NCI-H748 (cell line): Measurements from ENCODE around the gene SLC10A2.

Experiments used
- DNase-seq: peaks from one replicate; lab custom pipeline; 2025; ENCODE audit not compliant: unreplicated experiment; lab: John Stamatoyannopoulos, UW

The SLC10A2 gene

GRCh38 chr13:103055166-103055565 lies 11.1 kb downstream of the SLC10A2 start:
- DNase-seq, result no peak

DNA sequence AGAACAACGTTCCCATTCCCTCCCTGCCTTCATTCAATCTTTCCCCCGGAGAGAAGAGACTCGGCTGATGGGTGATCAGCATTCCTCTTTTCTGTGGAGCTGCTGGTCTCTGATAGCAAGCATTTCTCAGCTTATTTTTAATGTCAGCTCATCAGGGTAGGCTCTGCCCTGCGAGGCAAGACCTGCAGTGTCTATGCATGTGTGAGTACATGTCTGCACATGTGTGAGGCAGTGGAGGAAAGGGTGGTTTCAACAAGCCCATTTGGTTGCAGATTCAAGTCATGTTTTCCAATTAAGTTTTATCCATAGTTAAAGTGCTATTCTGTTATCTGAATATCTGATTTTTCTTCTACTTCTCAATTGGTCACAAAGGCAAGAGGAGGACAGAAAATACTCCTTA lies 19.5 kb downstream of the SLC10A2 start:
- no peak for DNase-seq

GRCh38 chr13:103044056-103044455 lies 22.2 kb downstream of the SLC10A2 start:
- DNase-seq, result no peak

DNA sequence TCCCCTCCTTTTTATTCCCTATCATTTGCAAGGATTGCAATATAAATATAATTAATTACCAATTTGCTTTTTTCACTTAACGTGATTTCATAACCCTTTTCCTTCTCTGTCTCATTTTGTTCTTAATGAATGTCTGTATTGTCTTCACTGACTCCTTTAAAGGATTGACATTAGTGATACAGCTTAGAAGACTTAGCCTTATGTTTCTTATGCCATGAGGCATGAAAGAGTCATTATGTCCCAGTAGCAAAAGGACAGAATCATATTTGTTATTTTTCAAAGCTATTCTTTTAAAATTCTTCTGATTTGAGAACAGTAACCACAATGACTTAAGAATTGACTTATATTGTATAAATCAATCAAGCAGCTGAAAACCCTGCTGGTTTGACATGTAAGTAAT lies 26.2 kb downstream of the SLC10A2 start:
- DNase-seq, result no peak

DNA sequence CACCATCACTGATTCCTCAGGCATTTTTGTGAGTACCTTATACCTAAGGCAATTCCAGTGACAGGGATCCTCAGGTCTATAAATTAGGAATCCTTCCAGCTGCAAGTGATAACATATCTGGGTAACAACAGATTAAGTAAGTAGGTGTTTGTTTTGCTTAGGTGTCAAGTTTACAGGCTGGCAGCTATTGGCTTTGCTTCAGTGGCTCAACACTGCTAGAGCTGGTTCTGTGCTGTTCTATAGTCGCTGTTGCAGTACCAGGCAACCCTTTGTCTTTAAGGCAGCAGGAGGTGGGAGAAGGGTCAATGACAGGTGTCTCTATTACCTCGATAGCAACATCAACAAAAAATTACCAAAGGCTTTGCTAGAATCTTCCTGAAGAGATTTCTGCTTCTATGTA lies 27.0 kb downstream of the SLC10A2 start:
- DNase-seq, result no peak

GRCh38 chr13:103036268-103036667 lies 29.9 kb downstream of the SLC10A2 start:
- no peak for DNase-seq

DNA sequence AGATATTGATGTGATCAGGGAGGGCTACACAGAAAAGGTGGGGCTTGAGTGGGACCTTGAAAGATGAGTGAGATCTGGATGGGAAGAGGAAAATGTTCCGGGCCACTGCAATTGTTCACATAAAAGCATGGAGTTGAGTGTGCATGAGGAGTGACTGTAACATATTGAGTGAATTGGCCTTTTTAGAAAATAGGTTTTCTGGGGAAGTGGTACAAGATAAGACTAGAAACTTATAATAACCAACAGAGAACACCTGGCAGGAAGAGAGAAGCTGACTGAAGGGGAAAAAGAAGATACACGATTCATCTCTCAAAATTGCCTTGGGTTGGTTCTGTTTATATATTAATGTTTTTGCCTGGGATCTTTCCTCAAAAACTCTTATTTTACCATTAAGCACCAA lies 32.2 kb downstream of the SLC10A2 start:
- no peak for DNase-seq

- DNase-seq, result no peak
Observed at GRCh38 chr13:103031332-103031873, 34.8 kb downstream of the SLC10A2 start.

GRCh38 chr13:103030776-103031175 lies 35.4 kb downstream of the SLC10A2 start:
- DNase-seq, result no peak

DNA sequence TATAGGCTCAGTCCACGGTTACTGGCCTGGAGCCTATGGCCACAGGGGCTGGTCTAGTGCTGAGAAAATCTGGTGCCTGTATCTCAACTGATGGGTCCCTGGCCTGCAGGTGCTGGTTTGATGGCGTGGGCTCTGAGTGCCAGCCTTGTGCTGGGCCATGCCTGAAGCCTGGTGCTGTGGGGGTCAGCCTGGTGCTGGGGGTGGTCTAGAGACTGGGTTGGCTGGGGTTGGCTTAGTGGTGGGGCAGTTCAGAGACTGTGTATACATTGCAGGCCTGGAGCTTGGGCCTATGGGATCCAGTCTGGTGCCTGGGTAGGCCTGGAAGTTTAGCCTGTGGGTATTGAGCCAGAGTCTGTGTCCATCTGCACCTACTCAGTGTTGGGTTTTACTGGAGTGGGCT lies 36.4 kb downstream of the SLC10A2 start:
- DNase-seq, result no peak

DNA sequence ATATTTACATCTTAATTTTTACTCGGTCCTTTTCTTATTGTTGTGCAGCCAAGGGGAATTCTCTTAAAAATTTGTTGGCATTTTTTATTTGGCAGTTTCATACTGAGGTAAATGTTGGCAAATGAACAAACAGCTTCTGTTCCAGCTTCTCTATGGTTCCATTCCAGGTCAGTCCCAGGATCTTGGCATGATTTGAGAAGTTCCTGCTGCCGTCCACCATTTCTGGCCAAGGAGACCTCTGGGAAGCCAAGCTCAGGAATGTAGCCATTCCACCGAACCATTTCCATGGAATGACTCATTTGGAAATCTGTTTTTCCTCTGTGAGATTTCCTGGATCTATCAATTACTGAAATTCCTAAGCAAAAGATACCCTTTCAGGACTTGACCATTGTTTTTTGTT lies 43.9 kb downstream of the SLC10A2 start:
- DNase-seq, result no peak

GRCh38 chr13:103018556-103018955 lies 47.7 kb downstream of the SLC10A2 start:
- no peak for DNase-seq

- no peak for DNase-seq
Observed at GRCh38 chr13:103012646-103013045, 53.6 kb downstream of the SLC10A2 start.

DNA sequence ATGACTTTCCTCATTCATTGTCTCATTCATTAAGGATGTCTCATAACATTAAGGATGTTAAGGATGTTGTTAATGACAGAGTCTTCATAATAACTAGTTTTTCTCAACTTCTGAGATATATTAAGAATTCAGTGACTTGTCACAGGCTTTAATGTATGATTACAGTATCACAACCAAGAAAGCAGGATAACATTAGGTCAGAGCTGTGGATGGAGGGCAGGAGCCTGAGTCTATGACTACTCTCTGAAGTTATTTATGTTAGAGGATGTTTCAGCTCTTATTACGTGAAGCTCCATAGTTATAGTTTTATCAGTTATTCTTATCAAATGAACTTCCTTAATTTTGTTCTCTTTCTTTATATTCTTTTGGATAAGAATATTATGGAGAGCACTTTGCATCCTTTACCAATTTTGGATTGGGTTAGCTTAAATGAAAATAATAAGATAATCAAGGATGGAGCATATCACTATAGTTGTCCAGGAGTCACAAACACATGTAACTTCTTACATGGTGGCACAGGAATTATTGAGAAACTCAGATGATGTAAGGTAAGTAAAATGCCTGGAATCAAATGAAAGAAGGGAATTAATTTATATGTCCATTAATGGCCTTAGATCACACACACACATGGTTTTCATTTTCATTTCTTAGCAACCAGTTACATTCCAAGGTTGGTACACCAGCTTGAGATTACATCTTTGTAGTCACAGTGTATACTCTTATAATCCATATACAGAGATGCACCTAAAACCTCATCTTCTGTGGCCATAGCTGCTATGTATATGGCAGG lies 57.0 kb downstream of the SLC10A2 start:
- DNase-seq, result no peak

DNA sequence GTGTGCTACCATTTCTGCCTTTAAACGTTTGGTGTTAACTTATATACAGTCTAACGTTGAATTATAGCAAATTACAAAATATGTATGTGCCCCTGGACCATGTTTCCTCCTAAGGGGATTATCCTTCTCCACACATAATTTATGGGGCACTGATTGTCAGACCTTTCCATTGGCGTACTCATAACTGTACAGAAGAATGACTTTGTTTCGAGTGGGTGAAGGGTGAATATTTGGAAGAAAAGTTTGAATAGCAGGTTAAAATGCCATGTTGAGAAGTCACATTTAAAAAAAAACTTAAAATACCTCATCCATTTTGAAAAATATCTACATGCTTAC lies 58.8 kb downstream of the SLC10A2 start:
- DNase-seq, result no peak

DNA sequence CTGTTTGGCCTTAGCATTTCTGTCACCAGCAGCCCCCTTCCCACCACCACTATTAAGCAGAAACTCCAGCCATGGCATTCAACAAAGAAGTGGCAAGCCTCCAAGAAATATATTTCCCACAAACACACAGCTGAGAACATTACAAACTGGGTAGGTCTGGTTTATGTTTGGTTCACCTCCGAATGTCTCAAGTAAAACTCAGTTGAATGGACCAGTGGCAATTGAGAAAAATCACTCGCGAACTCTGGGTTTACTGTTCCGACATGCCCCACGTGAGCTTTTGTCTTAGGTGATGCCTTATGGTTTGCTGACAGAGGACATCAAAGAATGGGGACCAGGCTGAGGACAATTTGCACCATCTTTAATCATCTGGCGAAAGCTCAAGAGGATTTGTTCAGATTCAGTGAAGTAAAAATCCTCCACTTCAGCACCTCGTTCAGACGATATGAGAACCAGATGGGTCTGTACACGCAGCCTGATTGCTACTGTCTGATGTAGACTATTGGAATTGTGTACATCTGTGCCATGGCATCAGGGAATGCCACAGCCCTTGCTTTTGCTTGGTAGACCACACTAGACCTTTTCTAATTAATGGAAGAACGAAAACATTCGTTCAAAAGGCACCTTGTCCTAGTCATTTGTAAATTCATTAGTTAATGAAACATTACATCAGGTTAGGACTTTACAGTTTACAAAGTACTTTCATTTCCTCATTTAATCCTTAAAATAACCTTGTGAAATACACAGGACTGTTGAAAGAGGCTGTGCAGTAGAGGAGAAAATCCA lies 59.4 kb downstream of the SLC10A2 start:
- DNase-seq, result no peak

DNA sequence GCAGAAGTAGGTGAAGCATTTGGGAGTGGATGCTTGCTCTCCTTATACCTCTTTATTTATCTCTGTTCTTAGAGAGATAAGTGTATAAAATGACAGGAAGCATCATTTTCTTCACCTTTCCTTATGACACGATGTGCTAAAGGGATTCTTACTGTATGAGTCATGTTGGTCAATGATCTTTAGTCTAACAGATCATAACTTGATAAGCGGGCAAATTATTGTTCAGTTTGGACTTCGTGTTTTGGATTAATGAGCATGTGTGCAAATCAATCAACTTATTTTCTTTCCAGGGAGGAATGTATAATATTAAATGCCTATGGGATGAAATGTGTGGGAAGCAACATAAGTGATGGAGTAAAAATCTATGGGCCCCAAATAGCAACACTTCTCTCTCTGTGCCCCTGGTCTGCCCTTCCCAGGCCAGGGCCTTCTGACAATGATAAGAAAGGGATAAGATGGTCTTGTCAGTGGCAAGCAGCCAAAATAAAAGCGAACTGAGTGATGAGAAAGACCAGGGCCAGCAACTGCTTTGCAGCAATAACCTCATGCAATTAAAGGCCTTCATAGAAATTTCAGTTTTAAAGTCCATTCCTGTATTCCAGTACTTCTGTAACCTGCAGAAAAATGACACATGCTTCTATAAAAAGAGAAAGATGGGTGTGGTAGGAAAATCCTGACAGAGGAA lies 61.4 kb downstream of the SLC10A2 start:
- no peak for DNase-seq

- DNase-seq, result no peak
Observed at GRCh38 chr13:103003631-103004030, 62.6 kb downstream of the SLC10A2 start.

DNA sequence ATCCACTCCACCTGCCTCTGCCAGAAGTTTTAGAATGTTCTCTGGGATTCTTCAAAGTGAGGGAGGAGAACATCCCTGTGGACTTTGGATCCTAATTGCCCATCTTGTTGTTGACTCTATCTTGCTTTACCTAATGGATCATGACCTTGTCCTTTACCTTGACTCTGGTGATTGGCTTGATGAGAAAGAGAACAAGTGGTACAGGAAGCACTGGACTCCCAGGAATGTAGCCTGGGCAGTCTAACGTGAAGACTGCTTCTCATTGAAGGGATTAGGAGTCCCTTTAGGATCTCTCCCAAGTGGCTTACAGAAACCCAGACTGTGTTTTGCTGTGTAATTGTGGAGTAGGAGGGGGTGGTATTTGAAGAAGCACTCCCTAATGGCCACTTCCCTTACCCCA lies 63.9 kb downstream of the SLC10A2 start:
- no peak for DNase-seq

GRCh38 chr13:103000157-103000556 lies 66.1 kb downstream of the SLC10A2 start:
- no peak for DNase-seq

DNA sequence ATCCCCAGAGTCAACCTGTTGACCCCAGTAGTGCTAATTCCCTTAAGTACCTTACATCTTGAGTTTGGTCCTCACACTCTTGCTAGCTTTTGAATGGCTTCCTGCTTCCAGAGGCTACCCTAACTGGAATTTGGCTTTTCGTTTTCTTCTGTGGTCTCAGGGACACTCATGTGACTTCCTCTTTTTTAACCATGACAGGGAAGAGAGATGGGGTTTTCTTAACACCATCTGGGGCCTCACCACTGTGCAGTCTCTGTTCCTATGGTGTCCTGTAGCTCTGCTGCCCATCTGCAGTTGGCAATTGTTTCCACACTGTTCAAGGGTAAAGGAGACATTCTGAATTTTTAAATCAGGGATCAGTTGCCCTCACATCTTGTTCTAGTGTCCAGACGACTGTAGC lies 66.7 kb downstream of the SLC10A2 start:
- DNase-seq, result no peak
